Measurements from ENCODE around the gene DLEU7.

DLEU7 gene

DNA sequence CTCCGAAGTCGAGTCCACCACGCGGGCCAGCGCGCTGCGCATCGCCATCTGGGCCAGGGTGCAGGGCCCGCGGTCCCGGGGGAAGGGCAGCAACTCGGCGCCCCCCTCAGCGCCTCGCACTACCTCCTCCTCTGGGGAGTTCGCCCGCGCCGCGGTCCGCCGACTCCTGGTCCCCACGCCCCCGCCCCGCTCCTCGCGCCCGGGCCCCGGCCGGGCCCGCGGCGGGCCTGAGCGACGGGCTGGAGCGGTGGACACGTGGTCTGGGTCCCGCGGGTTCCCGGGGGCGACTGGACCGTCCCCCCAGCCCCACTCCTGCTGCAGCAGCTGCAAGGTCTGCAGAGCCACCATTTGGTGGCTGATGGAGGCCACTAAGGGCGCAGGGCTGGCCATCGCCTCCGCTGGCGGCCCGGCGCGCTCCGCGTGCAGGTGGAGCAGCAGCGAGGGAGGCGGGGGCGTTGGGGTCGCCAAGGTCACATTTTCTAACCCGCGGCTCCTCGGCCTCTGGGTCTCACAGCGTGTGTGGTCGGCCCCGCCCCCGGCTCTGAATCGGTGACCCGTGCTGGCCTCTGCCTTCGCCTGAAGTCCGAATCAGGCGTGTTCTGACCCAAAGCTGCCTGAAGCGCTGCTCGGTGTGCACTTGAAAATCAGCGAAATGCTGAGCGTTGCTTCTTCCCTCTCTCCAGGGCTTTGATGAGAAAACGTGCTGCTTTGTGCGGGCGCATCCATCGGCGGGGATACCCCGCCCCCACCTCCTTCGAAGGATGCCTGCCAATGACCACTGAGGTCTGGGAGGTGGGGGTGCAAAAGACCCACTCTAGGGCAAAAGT is at the start of gene DLEU7:
Gene DLEU7 (minus strand): TSS at position 436 of the 827 bp plus-strand sequence. CDS start 46 bp downstream, at position 390.
- DNase-seq = peak; percentile 59

DNA sequence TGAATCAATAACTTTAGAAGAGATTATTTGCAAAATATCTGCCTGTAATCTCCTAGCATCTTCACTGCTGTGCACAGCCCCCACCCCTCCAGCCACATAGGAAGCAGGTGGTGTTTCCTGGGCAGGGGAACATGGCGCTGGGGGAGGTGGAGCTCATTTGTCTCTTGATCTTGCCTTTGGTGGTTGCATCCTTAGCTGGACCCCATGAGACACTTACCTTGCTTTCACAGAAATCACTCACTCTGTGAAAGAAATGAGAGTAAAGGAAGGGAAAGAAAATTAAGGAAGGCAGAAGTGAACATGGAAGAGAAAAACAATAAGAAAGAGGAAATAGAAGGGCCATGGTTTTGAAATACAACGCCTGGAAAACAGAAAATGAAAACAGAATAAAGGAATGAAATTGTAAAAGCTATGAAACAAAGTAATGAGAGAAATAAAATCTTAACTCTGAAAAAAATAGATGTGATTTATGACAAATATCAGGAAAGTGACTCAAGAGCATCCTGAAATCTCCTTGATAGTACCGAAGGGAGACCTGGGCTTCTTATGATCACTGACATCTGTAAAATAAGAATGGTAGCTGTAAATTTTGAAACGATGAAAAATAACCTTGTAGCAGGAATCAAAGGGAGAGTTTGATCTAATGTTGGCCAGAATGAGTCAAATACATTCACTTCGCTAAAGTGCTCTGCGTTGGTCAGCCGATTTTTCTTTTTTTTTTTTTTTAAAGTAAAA is 48.9 kb upstream of the DLEU7 start:
- DNase-seq = no peak

DNA sequence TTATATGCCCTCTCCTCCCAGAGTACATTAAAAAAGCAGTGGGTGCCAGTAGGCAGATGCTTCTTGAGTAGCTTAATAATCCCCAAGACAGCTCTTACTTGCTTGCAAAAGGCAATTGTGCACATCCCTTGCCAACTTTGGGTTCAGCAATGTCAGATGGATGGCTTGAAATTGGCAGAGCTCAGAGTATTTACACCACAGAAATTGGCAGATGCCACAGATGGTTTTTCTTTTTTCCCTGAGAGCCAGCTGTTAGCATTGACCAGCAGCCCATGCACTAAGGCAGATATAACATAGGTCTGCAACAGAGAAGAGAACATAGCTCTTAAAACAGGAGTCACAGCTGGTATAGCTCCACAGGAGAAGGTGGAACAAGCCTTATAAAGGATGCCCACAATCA is 47.7 kb upstream of the DLEU7 start:
- DNase-seq = no peak

DNA sequence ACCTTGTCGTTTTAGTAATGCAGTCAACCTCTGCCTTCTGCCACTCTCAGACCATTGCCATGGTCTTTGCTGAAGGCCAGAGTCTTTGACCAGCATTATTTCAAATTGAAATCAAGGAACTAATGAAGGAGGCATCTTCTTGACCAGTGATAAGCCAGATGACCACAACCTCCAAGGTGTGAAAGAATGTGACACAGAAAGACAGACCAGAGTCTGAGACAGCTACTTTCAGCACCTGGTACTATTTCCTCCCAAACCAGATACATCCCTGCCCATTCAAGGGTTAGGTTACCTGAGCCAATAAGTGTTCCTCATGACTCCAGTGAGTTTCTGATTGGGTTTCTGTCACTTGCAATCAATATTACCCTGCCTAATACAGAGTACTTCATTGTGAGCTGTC is 45.8 kb upstream of the DLEU7 start:
- no peak for DNase-seq

DNA sequence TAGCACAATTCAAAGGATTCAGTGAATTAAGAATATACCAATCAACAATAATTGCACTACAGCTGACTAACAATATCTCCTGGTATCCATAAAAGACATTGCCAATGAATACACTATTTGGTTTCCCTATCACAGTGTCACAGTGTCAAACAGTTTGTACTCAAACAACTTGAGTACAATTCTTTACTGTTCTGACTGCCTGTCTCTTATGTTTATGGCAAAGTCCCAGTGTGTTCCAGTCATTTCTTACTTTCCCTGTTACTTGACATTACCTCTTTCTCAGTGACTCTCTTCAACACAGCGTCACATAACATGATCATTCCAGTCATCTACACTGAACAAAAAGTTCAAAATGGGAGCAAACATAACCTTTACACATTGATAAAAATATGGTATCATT is 44.9 kb upstream of the DLEU7 start:
- no peak for DNase-seq

DNA sequence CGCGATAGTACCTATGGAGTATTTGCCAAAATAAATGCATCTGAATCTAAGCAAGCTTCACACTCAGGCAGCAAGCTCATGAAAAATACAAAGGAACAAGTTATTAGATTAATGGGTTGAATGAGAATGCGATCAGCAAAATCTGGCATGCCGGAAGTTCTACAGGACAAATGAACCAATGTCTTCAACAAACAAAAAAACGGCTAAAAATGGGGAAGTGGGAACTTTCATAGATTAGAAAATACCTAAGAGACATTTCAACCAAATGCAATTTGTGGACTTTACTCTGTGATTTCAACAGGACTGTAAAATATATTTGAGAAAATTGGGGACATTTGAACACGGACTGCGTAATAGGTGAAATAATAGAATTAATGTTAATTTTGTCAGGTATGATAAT is 43.7 kb upstream of the DLEU7 start:
- no peak for DNase-seq

DNA sequence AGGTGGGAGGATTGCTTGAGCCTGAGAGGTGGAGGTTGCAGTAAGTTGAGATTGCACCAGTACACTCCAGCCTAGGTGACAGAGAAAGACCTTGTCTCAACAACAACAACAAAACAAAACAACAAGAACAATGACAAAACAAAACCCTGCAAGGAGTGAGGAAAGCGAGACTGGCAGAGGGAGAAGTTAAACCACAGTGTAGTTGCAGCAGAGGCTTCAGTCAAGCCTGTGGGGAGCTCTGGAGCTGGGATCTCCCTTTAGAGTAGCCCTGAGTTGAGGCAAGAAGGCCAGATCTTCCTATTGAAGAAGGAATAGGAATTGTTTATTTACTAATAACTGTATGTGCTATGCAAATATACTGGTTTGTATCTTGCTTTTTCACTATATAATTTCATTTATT is 40.8 kb upstream of the DLEU7 start:
- DNase-seq = no peak

DNA sequence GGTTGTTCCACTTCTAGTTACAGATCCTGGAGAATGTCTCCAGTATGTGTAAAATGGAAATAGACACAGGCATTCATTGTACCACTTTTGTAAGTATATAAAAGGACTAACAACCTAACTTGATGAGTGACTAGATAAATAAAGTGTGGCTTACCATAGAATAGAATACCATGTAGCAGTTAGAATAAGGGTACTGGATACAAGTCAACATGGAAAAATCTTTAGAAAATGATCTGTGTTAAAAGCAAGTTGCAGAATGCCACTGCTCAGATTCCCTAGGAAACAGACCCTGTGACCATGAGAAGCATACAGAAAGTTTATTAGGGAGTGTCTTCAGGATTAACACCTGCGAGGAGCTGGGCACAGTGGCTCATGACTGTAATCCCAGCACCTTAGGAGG is 40.2 kb upstream of the DLEU7 start:
- DNase-seq = no peak

DNA sequence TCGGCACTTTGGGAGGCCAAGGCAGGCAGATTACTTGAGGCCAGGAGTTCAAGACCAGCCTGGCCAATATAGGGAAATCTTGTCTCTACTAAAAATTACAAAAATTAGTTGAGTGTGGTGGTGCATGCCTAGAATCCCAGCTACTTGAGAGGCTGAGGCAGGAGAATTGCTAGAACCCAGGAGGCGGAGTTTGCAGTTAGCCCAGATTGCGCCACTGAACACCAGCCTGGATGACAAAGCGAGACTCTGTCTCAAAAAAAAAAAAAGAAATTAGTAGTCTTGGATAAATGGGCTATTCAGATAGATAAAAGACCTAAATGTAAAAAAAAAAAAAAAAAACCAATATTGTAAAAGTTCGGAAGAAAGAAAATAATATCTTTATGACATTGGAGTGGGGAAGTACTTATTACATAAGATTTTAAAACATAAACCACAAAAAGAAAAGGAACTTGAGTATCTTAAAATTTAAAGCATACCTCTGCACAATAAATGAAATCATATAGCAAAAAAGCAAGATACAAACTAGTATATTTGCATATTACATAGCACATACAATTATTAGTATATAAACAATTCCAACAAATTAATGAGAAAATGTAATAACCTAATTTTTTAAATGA is 39.4 kb upstream of the DLEU7 start:
- no peak for DNase-seq

DNA sequence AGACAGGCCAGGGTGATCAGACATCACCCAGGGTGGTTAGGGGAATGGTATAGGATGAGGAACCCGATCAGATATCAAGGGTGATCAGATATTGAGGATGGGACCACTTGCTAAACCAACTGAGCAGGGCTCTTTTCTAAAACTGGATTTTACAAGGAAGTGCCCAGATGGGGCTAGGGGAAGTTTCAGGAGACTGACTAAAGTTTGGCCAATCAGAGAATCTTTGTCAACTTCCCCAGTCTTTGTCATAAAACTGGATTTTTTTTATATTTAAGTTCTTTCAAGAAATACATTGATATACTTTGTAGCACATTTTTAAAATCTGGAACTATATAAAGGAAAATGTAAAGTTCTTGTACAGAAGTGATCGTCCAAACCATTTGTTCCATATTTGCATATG is 30.5 kb upstream of the DLEU7 start:
- DNase-seq = no peak

DNA sequence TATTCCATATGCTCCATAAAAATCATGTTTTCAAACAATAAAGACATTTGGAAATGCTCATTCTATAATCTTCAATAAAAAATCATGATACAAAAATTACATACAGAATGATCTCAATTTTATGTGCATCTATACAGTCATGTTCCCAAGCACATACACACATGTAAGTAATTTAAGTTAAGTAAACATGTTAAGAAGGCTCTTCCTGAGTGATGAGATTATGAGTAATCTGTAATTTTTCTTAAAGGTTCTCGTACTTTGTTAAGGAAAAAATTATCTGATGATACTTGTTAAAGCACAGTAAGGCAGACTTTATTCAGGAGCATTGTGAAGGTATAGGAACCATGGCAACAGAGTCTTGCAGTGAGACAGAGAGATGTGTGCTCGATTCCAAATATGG is 30.0 kb upstream of the DLEU7 start:
- DNase-seq = no peak

DNA sequence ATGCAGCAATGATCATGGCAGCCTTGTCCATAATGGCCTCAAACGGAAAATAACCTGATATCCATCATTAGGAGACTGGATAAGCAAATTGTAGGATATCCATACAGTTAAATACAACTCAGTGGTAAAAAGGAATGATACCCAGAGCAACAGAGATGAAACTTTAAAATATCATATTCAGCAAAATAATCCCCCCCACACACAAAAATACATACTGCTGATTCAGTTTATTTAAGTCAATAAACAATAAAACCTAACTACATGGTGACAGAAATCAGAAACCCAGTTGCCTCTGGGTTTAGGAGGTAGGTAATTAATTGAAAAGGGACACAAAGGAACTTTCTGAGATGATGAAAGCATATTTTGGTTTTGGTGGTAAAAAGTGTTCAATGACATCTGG is 27.9 kb upstream of the DLEU7 start:
- no peak for DNase-seq

DNA sequence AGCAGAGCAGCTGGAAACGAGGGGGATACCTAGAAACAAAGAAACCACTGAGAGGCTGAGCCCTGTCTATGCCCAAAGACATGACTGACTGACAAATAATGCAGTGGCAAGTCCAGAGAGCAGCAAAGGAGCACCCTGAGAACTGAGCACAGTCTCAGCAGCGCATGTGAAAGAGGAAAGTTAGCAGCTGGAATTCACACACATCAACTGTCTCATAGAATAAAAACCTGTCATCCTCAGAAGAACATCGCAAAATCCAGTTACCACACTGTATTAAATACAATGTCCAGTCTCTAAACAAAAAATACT is 24.1 kb upstream of the DLEU7 start:
- no peak for DNase-seq

DNA sequence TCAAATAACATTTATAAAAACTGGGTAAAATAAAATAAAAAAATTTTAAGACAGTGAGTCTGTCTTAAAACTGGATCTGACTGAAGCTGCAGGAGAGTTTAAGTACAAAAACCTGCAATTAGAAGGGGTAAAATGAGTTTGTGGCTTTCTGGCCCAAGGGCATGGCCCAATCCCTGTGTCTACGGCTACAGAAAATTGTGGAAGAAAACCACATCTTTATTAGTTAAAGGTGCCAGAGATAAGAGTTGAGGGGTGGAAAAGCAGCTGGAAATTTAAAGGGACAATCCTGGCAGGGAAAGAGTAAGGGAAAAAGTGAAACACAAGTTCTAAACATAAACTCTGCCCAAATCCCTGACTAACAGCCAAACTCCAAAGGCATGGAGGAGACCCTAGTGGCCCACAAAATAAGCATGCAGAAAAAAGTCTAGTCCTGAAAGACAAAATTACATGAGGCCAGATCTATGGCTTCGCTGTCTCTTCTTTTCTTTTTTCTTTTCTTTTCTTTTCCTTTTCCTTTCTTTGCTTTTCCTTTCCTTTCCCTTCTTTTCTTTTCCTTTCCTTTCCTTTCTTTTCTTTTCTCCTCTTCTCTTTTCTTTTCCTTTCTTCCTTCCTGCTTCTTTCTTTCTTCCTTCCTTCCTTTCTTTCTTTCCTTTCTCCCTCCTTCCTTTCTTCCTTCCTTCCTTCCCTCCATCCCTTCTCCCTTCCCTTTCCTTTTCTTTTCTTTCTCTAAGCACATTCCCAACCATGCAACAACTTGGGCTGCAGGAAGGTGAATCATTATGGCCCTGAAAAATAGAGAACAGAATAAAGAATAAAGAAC is 23.5 kb upstream of the DLEU7 start:
- DNase-seq = peak; percentile 71

DNA sequence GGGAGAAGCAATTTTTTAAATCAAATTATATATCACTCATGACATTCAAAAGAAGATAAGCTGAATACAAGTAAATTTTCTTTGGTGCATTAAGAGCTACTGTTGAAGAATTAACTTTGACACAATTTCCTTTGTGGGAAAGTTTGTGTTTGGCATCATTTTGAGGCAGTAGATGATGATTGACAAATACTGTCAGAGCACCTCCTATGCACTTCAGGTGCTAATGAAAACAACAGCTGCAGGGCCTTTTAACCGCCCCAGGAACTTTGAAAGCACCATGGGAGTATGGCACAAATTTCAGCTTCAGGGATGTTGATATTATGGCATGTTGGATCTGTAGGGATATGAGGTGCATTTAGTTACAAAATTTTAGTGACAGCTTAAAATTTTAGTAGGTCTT is 21.0 kb upstream of the DLEU7 start:
- no peak for DNase-seq

DNA sequence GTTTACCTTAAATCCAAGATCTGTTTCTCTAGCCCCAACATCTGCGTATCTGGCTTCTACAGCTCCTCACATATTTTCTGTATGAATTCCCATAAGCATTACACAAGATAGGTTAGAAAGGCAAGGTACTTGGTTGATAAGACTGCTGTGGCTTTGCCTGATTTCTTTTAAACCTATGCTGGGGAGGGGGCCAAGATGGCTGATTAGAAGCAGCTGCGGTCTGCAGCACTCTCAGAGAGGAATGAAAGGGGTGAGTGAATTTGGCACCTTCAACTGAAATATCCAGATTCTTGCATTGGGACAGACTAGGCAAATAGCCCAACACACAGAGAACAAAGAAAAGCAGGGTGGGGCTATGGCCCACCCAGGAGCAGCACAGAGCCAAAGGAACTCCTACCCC is 12.2 kb upstream of the DLEU7 start:
- DNase-seq = no peak

DNA sequence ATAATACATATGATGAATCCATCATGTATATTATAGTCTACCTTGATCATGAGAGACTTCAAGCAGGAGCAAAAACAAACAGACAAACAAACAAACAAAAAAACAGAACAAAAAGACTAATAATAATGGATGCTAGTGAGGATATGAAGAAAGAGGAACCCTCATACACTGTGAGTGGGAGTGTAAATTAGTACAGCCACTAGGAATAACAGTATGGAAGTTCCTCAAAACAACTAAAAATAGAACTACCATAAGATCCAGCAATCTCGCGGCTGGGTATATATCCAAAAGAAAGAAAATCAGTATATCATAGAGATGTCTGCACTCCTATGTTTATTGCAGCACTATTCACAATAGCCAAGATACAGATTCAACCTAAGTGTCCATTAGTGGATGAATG is 7.0 kb upstream of the DLEU7 start:
- no peak for DNase-seq

DNA sequence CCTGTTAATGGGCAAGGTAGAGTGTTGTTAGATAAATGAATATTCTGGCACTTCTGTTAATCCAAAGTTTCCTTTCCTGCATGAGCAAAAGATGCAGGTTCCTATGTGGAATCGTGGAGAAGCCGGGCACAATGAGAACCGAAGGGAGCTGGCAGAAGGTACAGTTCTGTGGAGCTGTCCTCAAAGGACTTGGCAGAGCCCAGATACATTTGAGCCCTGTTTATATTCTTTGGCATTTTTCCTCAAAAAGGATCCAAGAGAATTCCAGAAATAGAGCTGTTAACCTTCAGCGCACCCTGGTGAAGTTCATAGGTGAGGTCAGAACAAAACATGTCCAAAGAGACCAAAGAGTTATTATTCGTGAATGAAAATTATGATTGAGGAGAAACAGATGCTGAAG is 4.0 kb upstream of the DLEU7 start:
- no peak for DNase-seq

DNA sequence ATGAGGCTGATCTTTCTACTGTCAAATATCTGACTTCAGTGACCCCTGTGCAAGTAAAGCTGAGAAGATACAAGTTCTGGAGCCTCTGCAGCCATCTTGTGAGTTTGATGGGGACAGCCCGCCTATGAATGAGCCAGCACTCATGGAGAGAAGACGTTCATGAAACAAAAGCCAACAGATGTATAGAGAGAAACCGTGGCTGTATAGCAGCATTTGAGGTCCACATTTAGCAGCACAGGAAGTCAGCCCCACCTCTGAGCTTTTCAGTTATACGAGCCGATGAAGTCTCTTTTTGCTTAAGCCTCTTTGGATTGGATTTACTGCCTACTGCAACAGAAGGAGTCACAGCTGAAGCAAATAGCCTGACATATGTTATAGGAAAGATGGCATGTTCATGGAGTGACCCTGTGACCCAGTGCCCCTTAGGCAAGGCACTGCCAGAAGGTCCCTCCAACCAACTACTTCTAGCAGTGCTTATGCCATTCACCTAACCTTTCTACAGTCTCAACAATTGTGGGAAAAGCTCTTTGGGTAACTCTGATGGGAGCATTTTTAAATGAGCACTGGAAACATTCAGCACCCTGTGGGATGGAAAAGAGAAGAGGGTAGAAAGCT is 3.5 kb upstream of the DLEU7 start:
- no peak for DNase-seq

DNA sequence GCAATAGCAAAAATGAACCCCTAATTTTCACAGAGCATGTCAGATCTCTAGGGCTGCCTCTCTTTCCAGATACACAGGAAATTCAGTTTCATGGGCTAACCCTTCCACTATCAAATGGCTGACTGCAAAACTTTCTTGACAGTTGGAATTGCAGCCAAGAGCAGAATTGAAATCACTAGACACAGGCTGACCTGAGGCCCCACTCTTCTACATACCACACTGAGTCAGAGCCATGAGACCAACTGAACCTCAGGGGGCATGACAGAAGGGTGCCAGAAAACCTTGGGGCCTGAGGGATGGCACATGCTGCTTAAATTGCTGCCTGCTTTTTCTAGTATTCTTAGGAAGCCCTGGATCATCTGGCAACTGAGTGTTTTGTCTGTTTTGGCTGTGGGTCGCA is 1.7 kb upstream of the DLEU7 start:
- no peak for DNase-seq

DNA sequence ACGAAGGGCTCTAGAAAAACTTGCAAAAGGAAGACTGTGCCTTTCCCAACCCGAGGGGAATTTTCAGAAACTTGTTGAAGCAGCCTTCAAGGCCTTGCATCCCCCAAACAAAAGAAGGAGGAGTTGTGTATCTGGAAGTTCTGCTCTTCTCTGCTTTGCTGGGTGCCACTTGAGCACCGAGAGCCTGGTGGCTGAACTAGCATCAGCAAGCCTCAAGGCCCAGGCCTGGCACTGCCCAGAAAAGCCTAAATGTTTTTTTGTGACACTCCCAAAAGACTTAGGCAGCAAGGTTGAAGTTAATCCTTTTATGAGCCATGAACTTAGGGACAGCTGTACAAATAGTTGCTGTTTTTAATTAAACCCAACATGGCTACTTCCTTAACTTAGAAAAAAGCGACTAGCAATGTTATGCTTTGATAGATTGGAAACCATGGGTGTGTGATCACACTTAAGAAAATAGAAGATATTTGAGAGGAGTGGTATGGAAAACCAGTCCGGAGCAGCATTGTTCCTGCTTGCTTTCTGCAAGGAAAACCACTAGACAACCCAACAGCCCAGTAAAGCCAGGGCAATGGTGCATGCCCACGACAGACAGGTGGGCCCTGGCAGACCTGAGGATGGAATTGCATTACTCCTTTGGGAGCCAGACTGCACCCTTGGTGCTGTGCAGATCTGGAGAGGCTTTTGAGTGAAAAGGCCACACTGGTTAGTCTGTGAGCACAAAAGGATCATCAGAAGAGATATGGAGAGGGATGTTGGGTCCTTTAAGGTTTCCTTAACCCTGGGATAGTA is 788 bp upstream of the DLEU7 start:
- DNase-seq = no peak

DNA sequence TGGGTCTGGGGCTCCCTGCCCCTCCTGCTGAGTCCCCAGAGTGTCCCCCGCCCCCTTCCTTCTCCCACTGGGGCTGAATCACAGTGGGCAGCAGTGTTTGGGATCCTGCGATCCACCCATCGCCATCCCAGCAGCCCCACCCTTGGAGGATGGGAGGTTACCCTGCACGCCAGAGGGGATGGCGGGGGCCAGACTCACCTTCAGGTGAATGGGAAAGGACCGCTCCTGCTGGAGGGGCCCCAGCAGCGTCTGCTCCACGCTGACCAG is 569 bp downstream of the DLEU7 start:
- no peak for DNase-seq

All from islet precursor cell (in vitro differentiated cells).